ENCODE results near the gene AIFM2. TPM values are rescaled to one million over a fixed set of nuclear protein-coding genes. Genes with fewer than 3 reads are reported as not detected.
"Not testable (repeated sequence)": the region's sequence is repeated elsewhere in the genome, so short reads cannot be mapped to it uniquely, and the experiment has no call there.

The AIFM2 gene
- total RNA-seq, result 1.3 and 1.5 TPM in 2 replicates

- peak in 1 of 2 donors; percentile 54 for DNase-seq (ENCODE audit: low read depth in 2 of 2)
Measured at GRCh38 chr10:70132098-70133029, at the start of gene AIFM2. Gene AIFM2 (minus strand): TSS chr10:70132825. CDS start chr10:70124084, 8,741 bp downstream.

DNA sequence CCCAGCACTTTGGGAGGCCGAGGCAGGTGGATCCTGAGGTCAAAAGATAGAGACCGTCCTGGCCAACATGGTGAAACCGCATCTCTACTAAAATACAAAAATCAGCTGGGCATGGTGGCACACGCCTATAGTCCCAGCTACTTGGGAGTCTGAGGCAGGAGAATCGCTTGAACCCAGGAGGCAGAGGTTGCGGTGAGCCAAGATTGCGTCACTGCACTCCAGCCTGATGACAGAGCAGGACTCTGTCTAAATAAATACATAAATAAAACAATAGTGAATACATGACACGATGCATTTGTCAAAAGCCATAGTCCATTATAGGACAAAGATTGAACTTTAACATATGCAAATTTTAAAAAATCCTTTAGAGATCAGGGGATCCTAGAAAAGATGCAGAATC is 46.6 kb upstream of the AIFM2 start:
- not testable (repeated sequence) for DNase-seq (ENCODE audit: low read depth in 2 of 2)

DNA sequence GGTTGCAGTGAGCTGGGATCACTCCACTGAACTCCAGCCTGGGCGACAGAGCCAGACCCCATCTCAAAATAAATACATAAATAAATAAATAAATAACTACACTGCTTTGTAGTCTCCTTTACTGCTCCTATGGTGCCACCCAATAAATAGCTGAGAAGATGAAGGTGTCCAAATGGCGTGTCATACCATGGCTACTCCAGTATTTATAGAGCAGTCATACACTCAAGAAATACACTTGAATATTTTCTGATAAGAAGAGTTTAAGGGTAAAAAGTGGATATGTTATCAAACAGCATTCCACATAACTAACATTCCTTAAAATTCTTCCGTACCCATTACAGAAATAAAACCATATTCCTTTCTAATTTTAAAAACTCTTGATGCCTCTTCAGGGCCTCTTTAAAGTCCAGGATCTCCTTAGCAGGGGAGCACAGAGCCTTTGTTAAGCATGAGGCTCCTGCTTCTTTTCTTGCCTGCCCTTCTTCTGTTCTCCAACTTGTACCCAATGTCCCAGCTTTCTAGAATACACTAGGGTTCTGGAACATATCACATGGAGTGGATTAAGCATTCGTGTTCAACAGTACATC is 45.6 kb upstream of the AIFM2 start:
- no peak for DNase-seq (ENCODE audit: low read depth in 2 of 2)

GRCh38 chr10:70176441-70176840 is 43.8 kb upstream of the AIFM2 start:
- no peak for DNase-seq (ENCODE audit: low read depth in 2 of 2)

DNA sequence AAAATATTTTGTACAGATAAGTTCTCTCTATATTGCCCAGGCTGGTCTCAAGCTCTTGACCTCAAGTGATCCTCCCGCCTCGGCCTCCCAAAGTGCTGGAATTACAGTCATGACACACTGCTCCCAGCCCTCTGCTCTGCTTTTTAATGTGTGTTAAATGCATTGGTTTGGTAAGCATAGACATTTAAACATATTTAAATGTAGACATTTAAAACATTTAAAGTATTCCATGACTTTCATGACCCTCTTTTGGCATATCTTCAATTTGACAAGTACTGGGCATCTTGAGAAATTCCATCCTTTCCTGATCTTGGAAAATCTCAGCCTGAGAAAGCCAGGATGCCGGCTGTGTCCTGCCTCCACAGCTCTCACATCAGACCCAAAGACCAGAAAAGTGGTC is 42.9 kb upstream of the AIFM2 start:
- no peak for DNase-seq (ENCODE audit: low read depth in 2 of 2)

DNA sequence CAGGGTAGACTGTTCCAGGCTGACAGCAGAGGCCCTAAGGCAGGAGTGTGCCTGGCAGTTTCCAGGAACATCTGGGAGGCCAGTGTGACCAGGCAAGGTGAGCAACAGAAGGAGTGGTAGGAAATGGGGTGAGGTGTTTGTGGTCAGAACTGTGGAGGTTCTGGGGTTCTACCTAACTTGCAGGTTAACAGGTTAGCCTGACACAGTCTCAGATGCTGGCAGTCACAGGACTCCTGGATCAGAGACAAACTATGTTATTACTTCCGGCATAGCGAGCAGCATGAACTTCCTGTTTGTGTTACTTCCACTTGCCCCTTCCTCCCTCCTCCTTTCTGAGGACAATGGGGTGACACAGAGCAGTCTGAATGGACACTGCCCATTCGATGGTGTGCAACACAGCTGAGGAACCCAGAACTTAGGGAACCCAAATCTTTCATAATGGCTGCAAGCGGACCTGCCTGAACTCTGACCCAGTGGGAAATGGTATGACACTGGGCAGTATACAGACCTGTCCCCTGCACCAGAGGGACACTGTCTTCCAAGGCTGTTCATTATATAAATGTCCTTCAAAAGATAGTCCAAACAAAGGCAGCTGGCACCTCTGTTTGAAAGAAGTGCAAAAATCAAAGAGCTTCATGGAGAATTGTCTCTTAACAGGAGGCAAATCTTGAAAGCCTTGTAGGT is 41.6 kb upstream of the AIFM2 start:
- DNase-seq (ENCODE audit: low read depth in 2 of 2), result peak; percentile 38 to 64

- DNase-seq (ENCODE audit: low read depth in 2 of 2), result no peak
Measured at GRCh38 chr10:70169649-70170364, 37.2 kb upstream of the AIFM2 start.

DNA sequence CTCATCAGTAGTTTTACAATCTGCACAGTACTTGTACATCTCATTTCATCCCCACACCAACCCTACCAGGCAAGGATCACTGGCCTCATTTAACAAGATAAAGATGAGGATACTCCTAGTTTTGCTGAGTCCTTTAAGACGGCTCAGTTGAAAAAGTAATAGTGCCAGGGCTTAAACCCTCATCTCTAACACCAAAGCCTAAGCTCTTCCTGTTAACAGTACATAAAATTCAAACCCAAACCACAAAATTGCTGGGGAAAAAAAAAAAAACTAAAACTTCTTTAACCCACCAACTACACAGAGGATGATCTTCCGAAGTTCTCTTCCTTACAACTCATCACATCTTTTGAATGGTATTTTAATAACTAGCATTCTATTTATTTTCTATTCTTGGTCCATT is 36.4 kb upstream of the AIFM2 start:
- DNase-seq (ENCODE audit: low read depth in 2 of 2), result no peak

DNA sequence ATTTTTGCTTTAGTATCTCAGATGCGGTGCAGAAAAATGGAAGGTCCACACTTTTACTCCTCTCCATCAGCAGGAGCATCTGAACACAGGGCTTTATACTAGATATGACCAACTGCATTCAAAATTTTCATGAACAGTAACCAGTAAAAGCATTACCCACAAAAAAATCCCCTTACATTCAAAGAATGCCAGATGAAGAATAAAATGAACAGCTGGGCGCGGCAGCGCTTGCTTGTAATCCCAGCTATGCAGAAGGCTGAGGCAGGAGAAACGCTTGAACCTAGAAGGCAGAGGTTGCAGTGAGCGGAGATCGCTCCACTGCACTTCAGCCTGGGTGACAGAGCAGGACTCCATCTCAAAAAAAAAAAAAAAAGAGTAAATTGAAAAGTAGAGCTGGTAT is 34.6 kb upstream of the AIFM2 start:
- DNase-seq (ENCODE audit: low read depth in 2 of 2), result no peak

- DNase-seq (ENCODE audit: low read depth in 2 of 2), result no peak
Measured at GRCh38 chr10:70166394-70166793, 33.8 kb upstream of the AIFM2 start.

- DNase-seq (ENCODE audit: low read depth in 2 of 2), result no peak
Measured at GRCh38 chr10:70164163-70164562, 31.5 kb upstream of the AIFM2 start.

- DNase-seq (ENCODE audit: low read depth in 2 of 2), result no peak
Measured at GRCh38 chr10:70163448-70163847, 30.8 kb upstream of the AIFM2 start.

GRCh38 chr10:70162892-70163201 is 30.2 kb upstream of the AIFM2 start:
- DNase-seq (ENCODE audit: low read depth in 2 of 2), result no peak

DNA sequence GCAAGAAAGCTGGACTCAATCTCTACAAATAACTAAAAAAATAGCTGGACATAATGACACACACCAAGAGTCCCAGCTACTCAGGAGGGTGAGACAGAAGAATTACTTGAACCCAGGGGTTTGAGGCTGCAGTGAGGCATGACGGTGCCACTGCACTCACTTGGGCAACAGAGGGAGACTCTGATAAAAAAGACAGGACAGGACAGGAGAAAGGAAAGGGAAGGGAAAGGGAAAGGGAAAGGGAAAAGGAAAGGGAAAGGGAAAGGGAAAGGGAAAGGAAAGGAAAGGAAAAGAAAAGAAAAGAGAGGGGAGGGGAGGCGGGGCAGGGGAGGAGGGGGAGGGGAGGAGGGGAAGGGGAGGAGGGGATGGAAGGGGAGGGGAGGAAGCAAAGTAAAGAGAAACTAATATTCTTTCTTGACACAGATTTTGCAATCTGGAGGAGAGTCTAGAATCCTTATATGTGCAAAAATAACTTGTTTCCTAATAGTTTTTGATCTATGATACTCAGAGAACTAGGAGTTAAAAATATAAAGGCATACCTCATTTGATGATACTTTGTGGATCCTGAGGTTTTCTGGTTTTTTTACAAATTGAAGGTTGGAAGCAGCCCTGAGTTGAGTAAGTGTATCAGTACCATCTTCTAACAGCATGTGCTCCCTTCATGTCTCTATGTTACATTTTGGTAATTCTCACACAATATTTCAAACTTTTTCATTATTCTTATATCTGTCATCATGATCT is 29.7 kb upstream of the AIFM2 start:
- no peak for DNase-seq (ENCODE audit: low read depth in 2 of 2)

DNA sequence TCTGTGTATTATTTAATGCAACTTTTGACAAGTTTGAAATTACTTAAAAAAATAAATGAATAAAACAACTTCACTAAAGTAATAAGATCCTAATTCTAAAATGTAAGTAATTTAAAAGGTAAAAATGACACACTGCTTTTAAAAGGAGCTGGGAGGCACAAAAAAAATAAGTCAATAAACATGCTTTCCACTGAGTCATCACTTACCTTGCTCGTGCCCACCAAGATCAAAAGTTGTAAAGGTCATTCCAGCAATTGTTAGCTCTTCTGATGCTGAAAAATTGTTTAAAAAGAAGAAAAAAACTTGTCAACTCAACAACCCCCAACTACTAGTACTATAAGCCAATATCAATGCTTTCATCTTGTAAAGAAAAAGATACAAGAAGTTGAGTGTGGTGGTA is 28.2 kb upstream of the AIFM2 start:
- DNase-seq (ENCODE audit: low read depth in 2 of 2), result no peak

GRCh38 chr10:70159366-70159765 is 26.7 kb upstream of the AIFM2 start:
- not testable (repeated sequence) for DNase-seq (ENCODE audit: low read depth in 2 of 2)

- DNase-seq (ENCODE audit: low read depth in 2 of 2), result no peak
Measured at GRCh38 chr10:70158113-70158512, 25.5 kb upstream of the AIFM2 start.

DNA sequence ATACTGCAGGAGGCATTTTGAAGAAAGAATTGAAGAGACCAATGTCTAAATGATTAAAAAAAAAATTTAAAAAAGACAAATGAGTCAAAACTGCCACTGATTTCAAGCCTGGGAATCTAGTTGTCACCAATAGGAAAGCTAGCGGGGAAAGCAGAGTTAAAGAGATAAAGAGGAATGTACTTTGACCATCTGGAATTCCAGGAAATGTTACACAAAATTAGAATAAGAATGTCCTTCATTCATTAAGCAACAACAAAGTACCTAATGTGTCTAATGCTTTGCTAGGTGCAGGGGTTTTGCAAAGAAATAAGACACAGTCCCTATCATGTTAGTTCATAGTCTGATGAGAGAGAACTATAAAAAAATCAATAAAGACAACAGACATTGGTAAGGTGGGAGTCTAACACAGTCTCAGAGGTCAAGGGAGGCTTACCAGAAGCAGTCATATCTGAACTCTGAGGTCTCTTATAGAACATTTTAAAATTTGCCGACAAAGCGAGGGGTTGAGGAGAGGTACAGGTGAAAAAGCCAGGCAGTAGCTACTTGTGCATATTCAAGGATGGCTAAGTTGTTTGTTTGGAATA is 22.7 kb upstream of the AIFM2 start:
- DNase-seq (ENCODE audit: low read depth in 2 of 2), result no peak

DNA sequence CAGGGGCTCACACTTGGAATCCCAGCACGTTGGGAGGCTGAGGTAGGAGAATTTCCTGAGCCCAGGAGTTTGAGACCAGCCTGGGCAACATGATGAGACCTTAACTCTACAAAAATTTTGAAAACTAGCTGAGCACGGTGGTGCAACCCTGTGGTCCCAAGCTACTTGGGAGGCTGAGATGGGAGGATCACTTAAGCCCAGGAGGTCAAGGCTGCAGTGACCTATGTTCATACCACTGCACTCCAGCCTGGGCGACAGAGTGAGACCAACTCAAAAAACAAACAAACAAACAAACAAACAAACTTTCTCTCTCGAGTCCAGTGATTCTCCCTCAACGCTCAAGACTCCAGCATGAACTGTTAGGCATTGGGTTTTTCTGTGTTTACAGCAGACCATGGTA is 15.9 kb upstream of the AIFM2 start:
- no peak for DNase-seq (ENCODE audit: low read depth in 2 of 2)

GRCh38 chr10:70147259-70147625 is 14.6 kb upstream of the AIFM2 start:
- no peak for DNase-seq (ENCODE audit: low read depth in 2 of 2)
